MCF 10A (cell line): ENCODE measurements around the gene KCNK7. TPM values are rescaled to one million over a fixed set of nuclear protein-coding genes. Genes with fewer than 3 reads are reported as not detected.
A peak's percentile ranks its signal among the peaks of the same experiment; 100 is the strongest.

Experiments used
- BruUV-seq: library from RNA; stranded (reverse); fragments of 400-500 nt; replicated peaks from 2 replicates; lab custom pipeline; 2021; lab: Mats Ljungman, UMichigan
- CTCF ChIA-PET: fragments of 300-600 bp; sonication (Branson Sonifier 250); formaldehyde crosslinking; extraction: SDS; loops from one replicate; lab custom pipeline; 2021; ENCODE audit warnings: antibody characterized with exemption, inconsistent platforms; lab: Yijun Ruan, JAX
- POLR2A ChIA-PET: fragments of 300-600, 350-650 bp; sonication (Branson Sonifier 250); formaldehyde crosslinking; extraction: SDS; loops from one replicate; lab custom pipeline; 2020; ENCODE audit warnings: antibody characterized with exemption, inconsistent platforms; lab: Yijun Ruan, JAX
- DNase-seq: peaks from one replicate; pipeline ENCODE4 v3.0.0-alpha.2; 2018; ENCODE audit not compliant: unreplicated experiment
- H3K27ac Mint-ChIP-seq: one replicate; pipeline ENCODE4 v1.8.0; 2022; ENCODE audit warnings: mild to moderate bottlenecking, low read depth, mixed read lengths; ENCODE audit not compliant: unreplicated experiment
- H3K27me3 Mint-ChIP-seq: one replicate; pipeline ENCODE4 v1.8.0; 2022; ENCODE audit warnings: mixed read lengths; ENCODE audit not compliant: insufficient read depth, unreplicated experiment
- H3K36me3 Mint-ChIP-seq: one replicate; pipeline ENCODE4 v1.8.0; 2022; ENCODE audit warnings: mild to moderate bottlenecking, moderate library complexity, mixed read lengths; ENCODE audit not compliant: insufficient read depth, unreplicated experiment
- H3K4me1 Mint-ChIP-seq: one replicate; pipeline ENCODE4 v1.8.0; 2022; ENCODE audit warnings: mixed read lengths; ENCODE audit not compliant: insufficient read depth, unreplicated experiment
- H3K4me3 Mint-ChIP-seq: one replicate; pipeline ENCODE4 v1.8.0; 2022; ENCODE audit warnings: mild to moderate bottlenecking, moderate library complexity, mixed read lengths; ENCODE audit not compliant: unreplicated experiment
- H3K9me3 Mint-ChIP-seq: one replicate; pipeline ENCODE4 v1.8.0; 2022; ENCODE audit warnings: mixed read lengths; ENCODE audit not compliant: unreplicated experiment
- intact Hi-C: fragments of 100-400 bp; cut with micrococcal nuclease; formaldehyde crosslinking; loops from 2 replicates; pipeline ENCODE4 v1.14.1; 2022
- total RNA-seq: library from RNA; stranded (reverse); gene quantifications from 2 replicates; pipeline ENCODE4 v1.2.3, GENCODE V29; 2022
- TF ChIP-seq, protein P1 (sequence below): fragments of 200-600 bp; IDR thresholded peaks from one replicate; pipeline ENCODE4 v1.8.0; 2022; ENCODE audit warnings: antibody characterized with exemption, mild to moderate bottlenecking; ENCODE audit not compliant: unreplicated experiment

The KCNK7 gene
- total RNA-seq, 1 experiment from 2014 or later, result not detected

DNA sequence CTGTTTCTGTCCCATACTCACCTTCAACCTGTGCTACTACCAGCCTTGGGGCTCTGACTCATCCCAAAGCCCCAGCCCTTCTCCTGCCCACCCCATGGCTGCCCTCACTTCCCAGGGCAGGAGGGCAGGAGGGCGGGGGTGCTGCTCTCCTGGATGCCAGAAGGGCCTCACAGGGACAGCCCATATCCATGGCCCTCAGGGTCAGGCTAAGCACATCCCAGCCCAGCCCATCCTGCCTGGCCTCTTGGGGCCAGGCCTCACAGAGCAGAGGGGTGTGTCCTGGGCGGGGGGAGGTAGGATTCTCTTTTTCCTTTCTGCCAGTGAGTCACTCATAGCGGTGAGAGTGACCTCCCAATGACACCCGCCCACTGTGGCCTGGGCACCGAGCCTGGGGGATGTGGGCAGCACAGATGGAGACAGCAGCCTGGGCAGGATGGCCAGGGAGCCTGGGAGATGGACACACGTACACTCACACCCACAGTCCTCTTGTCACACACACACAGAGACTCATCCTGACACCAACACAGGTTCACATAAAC is 39.8 kb downstream of the KCNK7 start:
- Mint-ChIP-seq H3K4me3 (peak overlapping the region; percentile 45), H3K27ac (no peak overlapping the region), H3K9me3 (no peaks in the 10 kb centered on the region), H3K27me3 (no peaks in the 10 kb centered on the region), H3K36me3 (no peaks in the 10 kb centered on the region), H3K4me1 (peaks cover 40% of the 10 kb centered on the region)
- TF ChIP-seq, protein P1, sequence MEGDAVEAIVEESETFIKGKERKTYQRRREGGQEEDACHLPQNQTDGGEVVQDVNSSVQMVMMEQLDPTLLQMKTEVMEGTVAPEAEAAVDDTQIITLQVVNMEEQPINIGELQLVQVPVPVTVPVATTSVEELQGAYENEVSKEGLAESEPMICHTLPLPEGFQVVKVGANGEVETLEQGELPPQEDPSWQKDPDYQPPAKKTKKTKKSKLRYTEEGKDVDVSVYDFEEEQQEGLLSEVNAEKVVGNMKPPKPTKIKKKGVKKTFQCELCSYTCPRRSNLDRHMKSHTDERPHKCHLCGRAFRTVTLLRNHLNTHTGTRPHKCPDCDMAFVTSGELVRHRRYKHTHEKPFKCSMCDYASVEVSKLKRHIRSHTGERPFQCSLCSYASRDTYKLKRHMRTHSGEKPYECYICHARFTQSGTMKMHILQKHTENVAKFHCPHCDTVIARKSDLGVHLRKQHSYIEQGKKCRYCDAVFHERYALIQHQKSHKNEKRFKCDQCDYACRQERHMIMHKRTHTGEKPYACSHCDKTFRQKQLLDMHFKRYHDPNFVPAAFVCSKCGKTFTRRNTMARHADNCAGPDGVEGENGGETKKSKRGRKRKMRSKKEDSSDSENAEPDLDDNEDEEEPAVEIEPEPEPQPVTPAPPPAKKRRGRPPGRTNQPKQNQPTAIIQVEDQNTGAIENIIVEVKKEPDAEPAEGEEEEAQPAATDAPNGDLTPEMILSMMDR, result no peak
- ChIA-PET POLR2A (interaction anchor here (0.6 to 1.3 kb wide), 5 partner anchors 11 to 60 kb away, joined by 3 to 5 read pairs (median 3); partner anchors contain the start of genes EHBP1L1, FAM89B and PCNX3), CTCF (interaction anchor here (0.6 to 1.5 kb wide), 7 partner anchors 11 to 174 kb away, joined by 3 to 7 read pairs (median 3); no protein-coding TSS in a partner anchor)
- DNase-seq, result peak; percentile 95
- intact Hi-C loops, result loop anchor here (2.0 kb wide), 1 partner anchor 15 kb away; no protein-coding TSS in a partner anchor
- BruUV-seq, result no TSS peak

DNA sequence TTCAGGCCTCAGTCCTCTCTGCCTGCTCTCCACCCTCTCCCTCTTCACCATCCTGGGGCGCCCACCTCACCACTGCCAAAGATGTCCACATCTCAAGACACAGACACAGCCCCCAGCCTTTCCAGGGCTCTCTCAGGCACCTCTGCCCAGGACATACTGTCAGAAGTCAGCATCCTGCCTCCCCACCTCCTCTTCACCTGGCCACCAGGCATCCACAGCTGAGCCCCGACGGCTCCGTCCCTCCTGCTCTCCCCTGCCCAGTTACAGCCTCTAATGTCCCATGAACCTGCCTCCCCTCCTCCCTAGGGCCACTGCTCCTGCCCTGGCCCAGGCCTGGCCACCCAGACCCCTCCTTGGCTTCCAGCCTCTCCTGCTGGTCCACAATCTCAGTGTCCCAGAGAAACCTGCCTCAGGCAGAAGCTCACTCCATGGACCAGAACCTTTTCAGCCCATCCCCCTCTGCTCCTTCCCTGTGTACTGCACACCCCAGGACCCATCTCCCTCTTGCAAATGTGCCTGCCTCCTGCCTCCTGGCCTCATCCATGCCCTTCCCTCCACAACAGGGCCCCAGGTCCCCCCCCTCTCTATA is 40.7 kb downstream of the KCNK7 start:
- Mint-ChIP-seq H3K4me1 (peaks cover 32% of the 10 kb centered on the region), H3K27ac (peak overlapping the region; percentile 46), H3K36me3 (no peaks in the 10 kb centered on the region), H3K9me3 (no peaks in the 10 kb centered on the region), H3K4me3 (peak overlapping the region; percentile 10), H3K27me3 (no peaks in the 10 kb centered on the region)
- no TSS peak for BruUV-seq
- intact Hi-C loops, result no loop called here
- no peak for DNase-seq
- TF ChIP-seq, protein P1, result no peak
- ChIA-PET POLR2A (interaction anchor here (0.6 to 1.2 kb wide), 4 partner anchors 10 to 21 kb away, joined by 3 to 4 read pairs (median 3); partner anchors contain the start of genes EHBP1L1 and FAM89B), CTCF (interaction anchor here (0.6 to 1.5 kb wide), 8 partner anchors 10 to 173 kb away, joined by 3 to 7 read pairs (median 3); no protein-coding TSS in a partner anchor)

DNA sequence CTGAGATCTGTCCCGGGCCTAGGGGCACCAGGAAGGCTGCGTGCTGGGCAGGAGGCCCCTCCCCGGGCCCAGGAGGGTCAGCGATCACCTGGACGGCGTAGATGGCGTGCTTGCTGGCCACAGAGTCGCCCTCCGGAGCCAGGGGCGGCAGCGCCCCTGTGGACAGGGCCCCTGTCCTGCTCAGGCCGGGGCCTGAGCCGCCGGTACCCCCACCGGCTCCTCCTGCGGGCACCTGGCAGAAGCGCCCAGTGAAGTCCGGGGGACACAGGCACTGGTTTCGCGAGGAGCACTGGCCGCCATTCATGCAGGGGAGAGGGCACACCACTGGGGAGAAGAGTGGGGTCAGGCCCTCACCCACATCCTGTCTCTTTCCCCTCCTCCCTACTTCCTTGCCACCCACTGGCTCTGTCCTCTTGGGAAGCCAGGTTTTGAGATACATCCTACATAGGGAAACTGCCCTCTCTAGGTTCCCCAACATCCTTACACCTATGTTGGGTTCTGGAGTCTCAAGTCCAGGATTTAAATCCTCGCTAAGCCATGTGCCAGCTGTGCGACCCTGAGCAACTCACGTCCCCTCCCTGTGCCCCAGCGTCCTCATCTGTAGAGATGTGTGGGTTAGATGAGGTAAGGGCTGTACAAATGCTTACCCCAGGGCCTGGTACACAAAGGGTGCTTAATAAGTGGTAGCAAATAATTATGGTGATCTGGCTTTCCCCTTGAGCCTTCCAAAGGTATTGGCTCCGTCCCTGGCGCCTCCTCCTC is 41.4 kb downstream of the KCNK7 start:
- Mint-ChIP-seq H3K9me3 (no peaks in the 10 kb centered on the region), H3K27ac (no peak overlapping the region), H3K27me3 (no peaks in the 10 kb centered on the region), H3K4me1 (peaks cover 27% of the 10 kb centered on the region), H3K36me3 (no peaks in the 10 kb centered on the region), H3K4me3 (no peak overlapping the region)
- POLR2A ChIA-PET, result interaction anchor here (1.2 kb wide), 1 partner anchor 9 kb away, joined by 4 read pairs; no protein-coding TSS in a partner anchor
- intact Hi-C loops, result no loop called here
- CTCF ChIA-PET, result interaction anchor here (1.5 kb wide), 1 partner anchor 13 kb away, joined by 7 read pairs; no protein-coding TSS in a partner anchor
- TF ChIP-seq, protein P1, result no peak
- no TSS peak for BruUV-seq
- DNase-seq, result no peak
